Heart left ventricle (tissue), 13 donors: ENCODE results near the gene TFAP2C.

Source experiments
- CTCF ChIP-seq, 12 donors: fragments of 200-600 bp; sonication (generic) in 4 of 12; IDR thresholded peaks; one replicate each; pipeline versions ENCODE4 v1.5.0 to v1.8.0; 2018 to 2022; ENCODE audit warnings: antibody characterized with exemption in 12 of 12, mild to moderate bottlenecking in 5 of 12
- POLR2A ChIP-seq, 2 donors: fragments of 450-650 bp; IDR thresholded peaks; one replicate each; pipeline ENCODE4 v1.6.1; 2017; ENCODE audit warnings: antibody characterized with exemption in 2 of 2, mild to moderate bottlenecking in 2 of 2, moderate library complexity in 2 of 2
- donor health status: ischemic (EF 13 %, LVEDD 7.1; RV severe dilation, severe dysfunction).
- donor health status: DM: no; HTN: yes; CAD: no.
- donor health status: DM: no; HTN: no; CAD: no.
- donor health status: ischemic (EF 25% LVEDD 6.9; RV normal size, moderate dysfunction).
- donor health status: ischemic (EF 25% LVEDD 5.7; RV mildly dilated, moderate dysfunction).
- donor health status: ischemic (EF 35%, LVEDD 5.7; RV mildly dilated, moderate dysfunction).
- donor health status: nonischemic (EF 11% LVEDD 7.7; RV severe dilation, severe dysfunction).
- donor health status: DM: yes; HTN: yes; CAD: no.
- donor health status: PGD.
- donor health status: ischemic (EF 29% LVEDD 5.4; RV normal size, mild dysfunction).
- donor health status: nonischemic (EF 23%, LVEDD 6.1; RV moderate dilation, normal function).

DNA sequence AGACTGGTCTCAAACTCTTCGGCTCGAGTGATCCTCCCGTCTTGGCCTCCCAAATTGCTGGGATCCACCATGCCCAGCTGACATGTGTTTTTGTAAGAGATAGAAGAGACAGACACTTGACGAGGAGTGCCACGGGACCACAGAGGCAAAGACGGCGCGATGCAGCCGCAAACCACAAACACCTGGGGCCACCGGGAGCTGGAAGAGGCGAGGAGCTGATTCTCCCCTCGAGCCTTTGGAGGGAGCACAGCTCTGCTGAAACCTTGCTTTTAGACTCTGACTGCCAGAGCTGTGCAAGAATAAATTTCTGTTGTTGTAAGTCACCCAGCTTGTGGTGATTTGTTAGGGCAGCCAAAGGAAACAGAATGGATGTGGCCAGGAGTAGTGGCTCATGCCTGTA lies 46.9 kb downstream of the TFAP2C start:
- TF ChIP-seq POLR2A (IDR thresholded peaks at IDR 0.05) (no peak), CTCF (IDR thresholded peaks at IDR 0.05) (no peak)
